MM.1S (cell line): Measurements from ENCODE around the gene TMOD4.

Experiments used
- EZH2phosphoT487 ChIP-seq: fragments of 300-600 bp; sonication (generic); IDR thresholded peaks from 2 replicates; pipeline ENCODE4 v1.6.1; 2018; ENCODE audit warnings: antibody characterized with exemption, low read length
- TF ChIP-seq, protein P1 (sequence below): fragments of 300-600 bp; sonication (generic); IDR thresholded peaks from 2 replicates; pipeline ENCODE4 v1.5.1; 2016; ENCODE audit warnings: antibody characterized with exemption, low read length, mixed read lengths

- TF ChIP-seq, protein P1, sequence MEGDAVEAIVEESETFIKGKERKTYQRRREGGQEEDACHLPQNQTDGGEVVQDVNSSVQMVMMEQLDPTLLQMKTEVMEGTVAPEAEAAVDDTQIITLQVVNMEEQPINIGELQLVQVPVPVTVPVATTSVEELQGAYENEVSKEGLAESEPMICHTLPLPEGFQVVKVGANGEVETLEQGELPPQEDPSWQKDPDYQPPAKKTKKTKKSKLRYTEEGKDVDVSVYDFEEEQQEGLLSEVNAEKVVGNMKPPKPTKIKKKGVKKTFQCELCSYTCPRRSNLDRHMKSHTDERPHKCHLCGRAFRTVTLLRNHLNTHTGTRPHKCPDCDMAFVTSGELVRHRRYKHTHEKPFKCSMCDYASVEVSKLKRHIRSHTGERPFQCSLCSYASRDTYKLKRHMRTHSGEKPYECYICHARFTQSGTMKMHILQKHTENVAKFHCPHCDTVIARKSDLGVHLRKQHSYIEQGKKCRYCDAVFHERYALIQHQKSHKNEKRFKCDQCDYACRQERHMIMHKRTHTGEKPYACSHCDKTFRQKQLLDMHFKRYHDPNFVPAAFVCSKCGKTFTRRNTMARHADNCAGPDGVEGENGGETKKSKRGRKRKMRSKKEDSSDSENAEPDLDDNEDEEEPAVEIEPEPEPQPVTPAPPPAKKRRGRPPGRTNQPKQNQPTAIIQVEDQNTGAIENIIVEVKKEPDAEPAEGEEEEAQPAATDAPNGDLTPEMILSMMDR = no peak
- no peak for TF ChIP-seq EZH2phosphoT487
These were observed 799 bp upstream of the TMOD4 start for GRCh38 chr1:151176514-151177045.
